ENCODE measurements around the gene CDON. TPM values are rescaled to one million over a fixed set of nuclear protein-coding genes. Genes with fewer than 3 reads are reported as not detected.
A peak's percentile ranks its signal among the peaks of the same experiment; 100 is the strongest.
"Not testable (repeated sequence)": the region's sequence is repeated elsewhere in the genome, so short reads cannot be mapped to it uniquely, and the experiment has no call there.

The CDON gene
- total RNA-seq, 4 donors from 2014 or later: 14.2 to 40.9 (median 29.1) TPM

- 19 to 36% methylated on average over 9 to 10 of the region's 10 CpGs for WGBS, 2 donors (ENCODE audit: low coverage in 1 of 2)
- TF ChIP-seq, protein P1, sequence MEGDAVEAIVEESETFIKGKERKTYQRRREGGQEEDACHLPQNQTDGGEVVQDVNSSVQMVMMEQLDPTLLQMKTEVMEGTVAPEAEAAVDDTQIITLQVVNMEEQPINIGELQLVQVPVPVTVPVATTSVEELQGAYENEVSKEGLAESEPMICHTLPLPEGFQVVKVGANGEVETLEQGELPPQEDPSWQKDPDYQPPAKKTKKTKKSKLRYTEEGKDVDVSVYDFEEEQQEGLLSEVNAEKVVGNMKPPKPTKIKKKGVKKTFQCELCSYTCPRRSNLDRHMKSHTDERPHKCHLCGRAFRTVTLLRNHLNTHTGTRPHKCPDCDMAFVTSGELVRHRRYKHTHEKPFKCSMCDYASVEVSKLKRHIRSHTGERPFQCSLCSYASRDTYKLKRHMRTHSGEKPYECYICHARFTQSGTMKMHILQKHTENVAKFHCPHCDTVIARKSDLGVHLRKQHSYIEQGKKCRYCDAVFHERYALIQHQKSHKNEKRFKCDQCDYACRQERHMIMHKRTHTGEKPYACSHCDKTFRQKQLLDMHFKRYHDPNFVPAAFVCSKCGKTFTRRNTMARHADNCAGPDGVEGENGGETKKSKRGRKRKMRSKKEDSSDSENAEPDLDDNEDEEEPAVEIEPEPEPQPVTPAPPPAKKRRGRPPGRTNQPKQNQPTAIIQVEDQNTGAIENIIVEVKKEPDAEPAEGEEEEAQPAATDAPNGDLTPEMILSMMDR (IDR thresholded peaks at IDR 0.05): peak in 1 of 4 experiments; percentile 11
- TF ChIP-seq POLR2AphosphoS5 (IDR thresholded peaks at IDR 0.05) (no peak), POLR2A (IDR thresholded peaks at IDR 0.05) (no peak), EP300 (IDR thresholded peaks at IDR 0.05) (no peak)
- Histone ChIP-seq H3K36me3 (no peaks in the 10 kb centered on the region), H3K9me3 (no peaks in the 10 kb centered on the region), H3K4me1 (peaks cover 2 to 78% (median 7%) of the 10 kb centered on the region in 3 donors), H3K4me3 (no peak overlapping the region), H3K27me3 (no peaks in the 10 kb centered on the region), H3K27ac (peak overlapping the region in 3 of 4 donors; percentile 40 to 66 (median 51))
- no peak for ATAC-seq
Observed at GRCh38 chr11:126034039-126034932, 28.4 kb downstream of the CDON start.

GRCh38 chr11:126032375-126032774, 30.3 kb downstream of the CDON start:
- no peak for TF ChIP-seq POLR2A (IDR thresholded peaks at IDR 0.05)
- TF ChIP-seq, protein P1 (IDR thresholded peaks at IDR 0.05): no peak
- H3K4me1 ChIP-seq: peaks cover 5 to 63% (median 7%) of the 10 kb centered on the region in 3 donors
- H3K9me3 ChIP-seq: no peaks in the 10 kb centered on the region
- no peaks in the 10 kb centered on the region for H3K27me3 ChIP-seq
- ATAC-seq: no peak
- no peak overlapping the region for H3K4me3 ChIP-seq
- 96 to 100% methylated on average over 1 to 7 of the region's 7 CpGs for WGBS, 2 donors (ENCODE audit: low coverage in 1 of 2)
- H3K36me3 ChIP-seq: no peaks in the 10 kb centered on the region
- H3K27ac ChIP-seq: no peak overlapping the region

DNA sequence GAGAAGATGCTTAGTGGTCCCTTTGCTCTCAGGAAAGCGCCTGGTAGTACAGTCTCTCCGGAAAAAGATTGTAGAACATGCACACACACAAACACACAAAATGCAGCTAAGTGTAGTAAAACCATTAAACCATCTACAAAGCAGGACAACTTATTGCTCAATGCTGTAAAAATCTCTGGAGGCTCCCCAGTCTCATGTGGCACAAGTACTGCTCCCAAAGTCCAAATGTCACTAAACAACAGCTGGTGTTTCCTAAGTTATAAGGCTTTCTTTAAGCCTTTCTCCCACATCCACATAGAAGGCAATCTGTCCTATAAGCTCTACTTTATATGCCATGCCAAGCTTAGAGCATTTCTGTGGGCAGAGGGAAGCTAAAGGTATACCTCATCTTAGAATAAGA, 32.9 kb downstream of the CDON start:
- TF ChIP-seq POLR2A (IDR thresholded peaks at IDR 0.05) (no peak), POLR2AphosphoS5 (IDR thresholded peaks at IDR 0.05) (no peak), EP300 (IDR thresholded peaks at IDR 0.05) (no peak)
- TF ChIP-seq, protein P1 (IDR thresholded peaks at IDR 0.05): no peak
- ATAC-seq: peak; percentile 42
- Histone ChIP-seq H3K27me3 (no peaks in the 10 kb centered on the region), H3K36me3 (no peaks in the 10 kb centered on the region), H3K4me1 (peaks cover 7 to 67% (median 8%) of the 10 kb centered on the region in 3 donors), H3K27ac (peak overlapping the region in 2 of 4 donors; percentile 5 to 25), H3K9me3 (no peaks in the 10 kb centered on the region), H3K4me3 (no peak overlapping the region)
- WGBS, 2 donors (ENCODE audit: low coverage in 1 of 2): 50 to 88% methylated on average over 1 to 2 of the region's 2 CpGs

DNA sequence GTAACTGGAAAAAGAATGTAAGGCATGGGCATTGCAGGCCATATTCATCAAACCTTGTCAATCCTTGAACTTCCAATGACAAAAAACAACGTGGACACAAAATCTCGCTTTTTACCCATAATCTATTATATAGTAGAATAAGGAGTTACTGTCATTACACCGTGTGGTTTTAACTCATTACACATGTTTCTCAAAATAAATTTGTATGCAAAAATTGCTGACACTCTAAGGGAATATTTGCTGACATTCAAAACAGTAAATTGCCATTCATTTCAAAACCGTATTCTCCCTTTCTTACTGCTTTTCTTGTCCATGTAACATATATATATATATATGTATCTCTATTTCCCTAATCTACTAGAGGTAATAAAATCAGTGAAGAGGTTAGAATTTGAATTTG, 33.4 kb downstream of the CDON start:
- no peak for ATAC-seq
- H3K36me3 ChIP-seq: no peaks in the 10 kb centered on the region
- TF ChIP-seq EP300 (IDR thresholded peaks at IDR 0.05): no peak
- no peak for TF ChIP-seq POLR2AphosphoS5 (IDR thresholded peaks at IDR 0.05)
- TF ChIP-seq POLR2A (IDR thresholded peaks at IDR 0.05): no peak
- TF ChIP-seq, protein P1 (IDR thresholded peaks at IDR 0.05): no peak
- no peak overlapping the region for H3K27ac ChIP-seq
- H3K9me3 ChIP-seq: no peaks in the 10 kb centered on the region
- H3K4me3 ChIP-seq: no peak overlapping the region
- peaks cover 5 to 67% (median 8%) of the 10 kb centered on the region in 3 donors for H3K4me1 ChIP-seq
- no peaks in the 10 kb centered on the region for H3K27me3 ChIP-seq
- 66 to 89% methylated on average over 4 of the region's 4 CpGs for WGBS, 2 donors (ENCODE audit: low coverage in 1 of 2)

DNA sequence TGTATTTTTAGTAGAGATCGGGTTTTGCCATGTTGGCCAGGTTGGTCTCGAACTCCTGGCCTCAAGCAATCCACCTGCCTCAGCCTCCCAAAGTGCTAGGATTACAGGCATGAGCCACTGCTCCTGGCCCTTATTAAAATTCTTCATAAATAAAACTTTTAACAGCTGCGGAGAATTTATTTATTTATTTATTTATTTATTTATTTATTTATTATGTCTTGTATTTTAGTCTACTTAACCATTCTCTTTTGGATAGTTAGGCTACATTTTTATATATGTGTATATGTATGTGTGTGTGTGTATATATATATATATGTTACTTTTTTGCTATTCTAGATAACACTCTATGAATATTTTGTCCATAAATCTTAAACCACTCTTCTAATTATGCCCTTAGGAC, 34.1 kb downstream of the CDON start:
- peaks cover 0 to 67% (median 8%) of the 10 kb centered on the region in 3 donors for H3K4me1 ChIP-seq
- ATAC-seq, H3K27ac ChIP-seq, H3K27me3 ChIP-seq, H3K4me3 ChIP-seq, H3K36me3 ChIP-seq, H3K9me3 ChIP-seq: not testable (repeated sequence)
- WGBS, 2 donors (ENCODE audit: low coverage in 1 of 2): 96 to 100% methylated on average over 3 of the region's 3 CpGs
